22Rv1 (cell line): ENCODE results near the gene JMJD1C.

ENCODE experiments used
- CTCF ChIP-seq: fragments of 450-650 bp; IDR thresholded peaks from 2 replicates; pipeline ENCODE4 v1.5.1; 2017; ENCODE audit warnings: mild to moderate bottlenecking
- ZFX ChIP-seq: fragments of 450-650 bp; IDR thresholded peaks from 2 replicates; pipeline ENCODE4 v1.6.1; 2017; ENCODE audit warnings: antibody characterized with exemption, borderline replicate concordance

DNA sequence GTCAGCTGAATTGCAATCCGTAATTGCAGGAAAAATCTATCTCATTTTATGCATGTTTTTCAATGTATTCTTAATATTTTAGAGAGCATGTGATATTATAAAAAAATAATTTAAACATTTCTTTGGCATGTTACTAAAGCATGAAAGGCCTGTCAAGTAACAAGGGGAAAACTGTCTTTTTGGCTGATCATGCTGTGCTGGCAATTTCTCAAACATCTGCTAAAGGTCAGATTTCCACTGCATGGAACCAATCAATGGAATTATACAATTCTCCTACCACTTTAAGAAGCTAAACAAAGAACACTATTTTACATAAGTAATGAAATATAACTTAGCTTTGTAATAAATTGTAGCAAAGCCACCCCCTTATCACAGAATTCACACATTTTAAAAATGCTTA is 49.4 kb downstream of the JMJD1C start:
- TF ChIP-seq CTCF (no peak), ZFX (no peak)
